Endothelial cell (in vitro differentiated cells): ENCODE results near the gene PDIA6. TPM values are rescaled to one million over a fixed set of nuclear protein-coding genes. Genes with fewer than 3 reads are reported as not detected.
A peak's percentile ranks its signal among the peaks of the same experiment; 100 is the strongest.

Source experiments
- DNase-seq: peaks from one replicate; pipeline ENCODE4 v3.0.0; 2021; ENCODE audit warnings: low spot score
- H3K27ac Mint-ChIP-seq: one replicate; pipeline ENCODE4 v1.8.0; 2021; ENCODE audit warnings: mixed read lengths, inconsistent platforms; ENCODE audit not compliant: unreplicated experiment
- H3K27me3 Mint-ChIP-seq: one replicate; pipeline ENCODE4 v1.8.0; 2021; ENCODE audit warnings: mild to moderate bottlenecking, moderate library complexity, mixed read lengths, inconsistent platforms; ENCODE audit not compliant: unreplicated experiment
- H3K36me3 Mint-ChIP-seq: one replicate; pipeline ENCODE4 v1.8.0; 2021; ENCODE audit warnings: mild to moderate bottlenecking, low read depth, mixed read lengths, inconsistent platforms; ENCODE audit not compliant: unreplicated experiment
- H3K4me1 Mint-ChIP-seq: one replicate; pipeline ENCODE4 v1.8.0; 2021; ENCODE audit warnings: mild to moderate bottlenecking, mixed read lengths, inconsistent platforms; ENCODE audit not compliant: unreplicated experiment
- H3K4me3 Mint-ChIP-seq: one replicate; pipeline ENCODE4 v1.8.0; 2021; ENCODE audit warnings: mild to moderate bottlenecking, mixed read lengths, inconsistent platforms; ENCODE audit not compliant: unreplicated experiment
- H3K9me3 Mint-ChIP-seq: one replicate; pipeline ENCODE4 v1.8.0; 2021; ENCODE audit warnings: mixed read lengths, inconsistent platforms; ENCODE audit not compliant: unreplicated experiment
- CTCF ChIP-seq: fragments of 200-600 bp; sonication (generic); IDR thresholded peaks from one replicate; pipeline ENCODE4 v1.5.0; 2021; ENCODE audit warnings: antibody characterized with exemption; ENCODE audit not compliant: unreplicated experiment
- total RNA-seq: library from RNA; stranded (reverse); fragmentation: NEBNext Ultra II Directional; extraction: Animal tissue kit (Norgen Biotek cat#: 25700); gene quantifications from one replicate; pipeline ENCODE4 v1.2.1, GENCODE V29; 2021; ENCODE audit not compliant: unreplicated experiment

PDIA6 gene
- total RNA-seq, 1 donor from 2014 or later, result 292 TPM

DNA sequence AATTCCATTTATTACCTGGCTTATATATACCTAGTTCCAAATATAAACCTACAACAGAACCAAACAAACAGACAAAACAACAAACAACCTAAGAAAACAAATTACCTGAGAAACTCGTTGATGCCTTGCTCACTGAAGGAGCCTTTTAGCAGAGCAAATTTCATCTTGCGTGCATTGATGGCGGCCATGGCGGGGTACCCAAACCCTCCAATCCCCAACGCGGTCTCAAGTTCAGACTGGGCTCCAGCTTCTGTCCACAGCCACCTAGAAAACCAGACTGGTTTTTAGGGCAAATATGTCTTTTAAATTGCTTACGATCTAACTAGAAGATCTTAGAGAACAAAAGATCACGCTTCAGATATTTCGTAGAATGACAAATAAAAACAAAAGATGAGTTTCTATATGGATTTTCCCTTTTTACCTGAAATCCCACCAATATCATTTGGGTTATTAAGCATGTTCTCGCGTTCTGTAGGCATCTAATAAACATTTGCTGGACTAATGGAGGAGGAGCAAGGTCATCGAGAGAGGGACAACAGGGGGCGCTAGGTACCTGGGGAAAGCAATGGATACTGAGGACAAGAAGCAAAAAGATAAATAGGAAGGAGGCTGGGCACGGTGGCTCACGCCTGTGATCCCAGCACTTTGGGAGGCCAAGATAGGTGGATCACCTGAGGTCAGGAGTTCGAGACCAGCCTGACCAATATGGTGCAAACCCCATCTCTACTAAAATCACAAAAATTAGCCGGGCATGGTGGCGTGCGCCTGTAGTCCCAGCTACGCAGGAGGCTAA, 25.2 kb downstream of the PDIA6 start:
- H3K36me3 Mint-ChIP-seq, result peaks cover 60% of the 10 kb centered on the region
- peak overlapping the region; percentile 63 for H3K27ac Mint-ChIP-seq

DNA sequence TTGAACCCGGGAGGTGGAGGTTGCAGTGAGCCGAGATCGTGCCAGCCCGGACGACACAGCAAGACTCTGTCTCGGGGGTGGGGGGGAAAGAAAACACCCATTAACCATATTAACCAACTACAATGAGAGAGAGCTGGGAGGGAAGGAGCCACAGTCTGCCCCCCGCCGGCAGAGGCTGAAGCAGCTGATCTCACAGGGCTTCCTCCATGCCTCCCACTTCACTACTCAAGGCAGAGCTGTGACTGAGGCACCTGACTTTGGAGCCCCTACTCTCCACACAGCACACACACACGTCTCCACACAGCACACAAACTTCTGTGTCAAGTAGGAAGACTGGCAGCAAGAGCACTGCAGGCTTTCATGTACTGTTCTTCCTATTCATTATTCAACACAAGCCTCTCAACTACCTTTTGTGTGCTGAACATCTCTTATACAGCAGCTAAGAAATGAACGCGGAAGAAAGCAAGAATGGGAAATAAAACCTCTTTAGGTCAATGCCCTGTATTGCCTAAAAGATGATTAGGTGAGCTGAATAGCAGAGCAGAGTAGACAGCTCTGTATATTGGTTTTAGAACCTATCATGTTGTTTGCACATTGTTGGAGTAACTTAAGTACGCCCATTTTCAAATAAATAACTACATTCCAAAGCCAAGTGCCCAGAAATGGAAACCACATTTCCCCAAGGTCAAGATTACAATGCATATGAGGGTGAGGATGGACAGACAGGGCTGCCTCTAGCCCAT, 26.2 kb downstream of the PDIA6 start:
- Mint-ChIP-seq H3K27me3 (no peaks in the 10 kb centered on the region), H3K27ac (no peak overlapping the region), H3K9me3 (no peaks in the 10 kb centered on the region)

More for the DNA sequence above, 25.2 kb downstream of the PDIA6 start:
- Mint-ChIP-seq H3K9me3 (no peaks in the 10 kb centered on the region), H3K4me3 (peak overlapping the region; percentile 33), H3K27me3 (no peaks in the 10 kb centered on the region), H3K4me1 (no peaks in the 10 kb centered on the region)
- peak; percentile 59 for DNase-seq
- TF ChIP-seq CTCF, result no peak

DNA sequence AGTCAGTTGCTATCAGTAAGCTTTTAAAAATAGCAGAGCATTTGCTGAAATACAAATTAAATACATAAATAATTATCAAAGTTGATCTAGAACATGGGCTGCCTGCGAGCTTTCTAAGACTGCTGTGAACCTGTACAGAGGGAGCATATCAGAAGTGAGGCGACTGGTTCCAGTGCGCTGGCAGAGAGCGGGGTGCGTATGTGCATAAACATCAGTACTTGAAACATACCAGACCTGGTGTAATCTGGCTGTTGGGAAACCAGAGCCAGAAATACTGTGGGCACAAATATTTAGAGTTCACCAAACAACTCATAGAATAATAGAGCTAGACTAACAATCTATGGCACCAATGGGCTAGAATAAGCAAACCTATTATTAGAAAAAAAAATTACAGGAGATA, 27.3 kb downstream of the PDIA6 start:
- no peak overlapping the region for H3K4me3 Mint-ChIP-seq
- DNase-seq, result no peak
- peaks cover 48% of the 10 kb centered on the region for H3K36me3 Mint-ChIP-seq
- H3K27ac Mint-ChIP-seq, result no peak overlapping the region
- H3K9me3 Mint-ChIP-seq, result no peaks in the 10 kb centered on the region
- TF ChIP-seq CTCF, result no peak
- no peaks in the 10 kb centered on the region for H3K27me3 Mint-ChIP-seq
- H3K4me1 Mint-ChIP-seq, result no peaks in the 10 kb centered on the region

More for the DNA sequence above, 26.2 kb downstream of the PDIA6 start:
- DNase-seq, result no peak
- no peak for TF ChIP-seq CTCF
- Mint-ChIP-seq H3K4me1 (no peaks in the 10 kb centered on the region), H3K36me3 (peaks cover 55% of the 10 kb centered on the region), H3K4me3 (peak overlapping the region; percentile 8)

DNA sequence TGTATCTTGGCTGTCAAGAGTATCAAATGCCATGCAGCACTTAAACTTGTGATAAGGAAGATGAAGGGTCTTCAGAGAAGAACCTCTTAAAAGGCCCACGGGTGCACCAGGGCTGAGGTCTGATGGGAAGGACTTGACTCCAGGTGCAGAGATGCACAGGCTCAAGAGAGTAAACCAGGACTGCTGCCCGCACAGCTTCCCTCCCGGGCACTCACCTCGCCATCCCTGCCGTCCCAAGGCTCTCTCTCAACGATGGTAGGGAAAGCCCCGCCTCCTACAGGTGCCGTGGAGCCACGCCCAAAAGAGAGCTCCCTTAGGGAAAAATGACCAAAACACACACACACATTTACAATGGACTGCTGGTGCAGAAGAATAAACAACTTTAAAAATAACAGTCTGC, 27.9 kb downstream of the PDIA6 start:
- H3K36me3 Mint-ChIP-seq, result peaks cover 49% of the 10 kb centered on the region
- TF ChIP-seq CTCF, result no peak
- no peaks in the 10 kb centered on the region for H3K9me3 Mint-ChIP-seq
- no peak for DNase-seq
- no peak overlapping the region for H3K27ac Mint-ChIP-seq
- H3K27me3 Mint-ChIP-seq, result no peaks in the 10 kb centered on the region
- H3K4me1 Mint-ChIP-seq, result no peaks in the 10 kb centered on the region
- H3K4me3 Mint-ChIP-seq, result no peak overlapping the region

- no peak for DNase-seq
- peaks cover 45% of the 10 kb centered on the region for H3K36me3 Mint-ChIP-seq
- H3K9me3 Mint-ChIP-seq, result no peaks in the 10 kb centered on the region
- no peak for TF ChIP-seq CTCF
- no peak overlapping the region for H3K4me3 Mint-ChIP-seq
- no peaks in the 10 kb centered on the region for H3K4me1 Mint-ChIP-seq
- no peak overlapping the region for H3K27ac Mint-ChIP-seq
- no peaks in the 10 kb centered on the region for H3K27me3 Mint-ChIP-seq
Observed at GRCh38 chr2:10783421-10783820, 29.2 kb downstream of the PDIA6 start.
